ENCODE measurements around the gene EEFSEC. TPM values are rescaled to one million over a fixed set of nuclear protein-coding genes. Genes with fewer than 3 reads are reported as not detected.

EEFSEC gene
- total RNA-seq, 1 experiment from 2014 or later, result 14.6 TPM

GRCh38 chr3:128318275-128318941 is 165.1 kb downstream of the EEFSEC start:
- Mint-ChIP-seq H3K36me3 (ENCODE audit: insufficient read depth, unreplicated experiment) (peaks cover 5% of the 10 kb centered on the region), H3K27me3 (ENCODE audit: insufficient read depth, unreplicated experiment) (no peaks in the 10 kb centered on the region), H3K9me3 (ENCODE audit: unreplicated experiment) (no peaks in the 10 kb centered on the region), H3K4me3 (ENCODE audit: unreplicated experiment) (no peak overlapping the region), H3K27ac (ENCODE audit: low read depth, unreplicated experiment) (no peak overlapping the region), H3K4me1 (ENCODE audit: insufficient read depth, unreplicated experiment) (no peaks in the 10 kb centered on the region)
- intact Hi-C loops (cut with micrococcal nuclease), result no loop called here
- CTCF ChIA-PET, result no interaction called here
- BruUV-seq (replicated peaks), result no TSS peak
- DNase-seq (ENCODE audit: unreplicated experiment), result no peak
- POLR2A ChIA-PET, result no interaction called here
- TF ChIP-seq CTCF (IDR thresholded peaks at IDR 0.05; ENCODE audit: unreplicated experiment), result no peak

- Mint-ChIP-seq H3K27me3 (ENCODE audit: insufficient read depth, unreplicated experiment) (no peaks in the 10 kb centered on the region), H3K36me3 (ENCODE audit: insufficient read depth, unreplicated experiment) (peaks cover 5% of the 10 kb centered on the region), H3K4me1 (ENCODE audit: insufficient read depth, unreplicated experiment) (no peaks in the 10 kb centered on the region), H3K27ac (ENCODE audit: low read depth, unreplicated experiment) (no peak overlapping the region), H3K9me3 (ENCODE audit: unreplicated experiment) (no peaks in the 10 kb centered on the region), H3K4me3 (ENCODE audit: unreplicated experiment) (no peak overlapping the region)
- no peak for TF ChIP-seq CTCF (IDR thresholded peaks at IDR 0.05; ENCODE audit: unreplicated experiment)
- no peak for DNase-seq (ENCODE audit: unreplicated experiment)
- ChIA-PET POLR2A (no interaction called here), CTCF (no interaction called here)
- intact Hi-C loops (cut with micrococcal nuclease), result no loop called here
- no TSS peak for BruUV-seq (replicated peaks)
Observed at GRCh38 chr3:128319107-128319506, 165.8 kb downstream of the EEFSEC start.

GRCh38 chr3:128319741-128320141 is 166.5 kb downstream of the EEFSEC start:
- no peaks in the 10 kb centered on the region for H3K27me3 Mint-ChIP-seq (ENCODE audit: insufficient read depth, unreplicated experiment)
- no peak overlapping the region for H3K27ac Mint-ChIP-seq (ENCODE audit: low read depth, unreplicated experiment)
- ChIA-PET CTCF (no interaction called here), POLR2A (no interaction called here)
- no peaks in the 10 kb centered on the region for H3K9me3 Mint-ChIP-seq (ENCODE audit: unreplicated experiment)
- peaks cover 5% of the 10 kb centered on the region for H3K36me3 Mint-ChIP-seq (ENCODE audit: insufficient read depth, unreplicated experiment)
- intact Hi-C loops (cut with micrococcal nuclease), result loop anchor here (5.0 to 10.0 kb wide), 2 partner anchors 225 to 263 kb away; no protein-coding TSS in a partner anchor
- no peaks in the 10 kb centered on the region for H3K4me1 Mint-ChIP-seq (ENCODE audit: insufficient read depth, unreplicated experiment)
- H3K4me3 Mint-ChIP-seq (ENCODE audit: unreplicated experiment), result no peak overlapping the region
- no TSS peak for BruUV-seq (replicated peaks)
- TF ChIP-seq CTCF (IDR thresholded peaks at IDR 0.05; ENCODE audit: unreplicated experiment), result no peak
- DNase-seq (ENCODE audit: unreplicated experiment), result no peak

- intact Hi-C loops (cut with micrococcal nuclease), result loop anchor here (5.0 to 10.0 kb wide), 2 partner anchors 226 to 262 kb away; no protein-coding TSS in a partner anchor
- Mint-ChIP-seq H3K4me1 (ENCODE audit: insufficient read depth, unreplicated experiment) (no peaks in the 10 kb centered on the region), H3K36me3 (ENCODE audit: insufficient read depth, unreplicated experiment) (peaks cover 5% of the 10 kb centered on the region), H3K4me3 (ENCODE audit: unreplicated experiment) (no peak overlapping the region), H3K27me3 (ENCODE audit: insufficient read depth, unreplicated experiment) (no peaks in the 10 kb centered on the region), H3K9me3 (ENCODE audit: unreplicated experiment) (no peaks in the 10 kb centered on the region), H3K27ac (ENCODE audit: low read depth, unreplicated experiment) (no peak overlapping the region)
- BruUV-seq (replicated peaks), result no TSS peak
- no peak for DNase-seq (ENCODE audit: unreplicated experiment)
- POLR2A ChIA-PET, result no interaction called here
- TF ChIP-seq CTCF (IDR thresholded peaks at IDR 0.05; ENCODE audit: unreplicated experiment), result no peak
- CTCF ChIA-PET, result interaction anchor here (0.5 to 0.9 kb wide), 2 partner anchors 48 to 264 kb away, joined by 3 to 4 read pairs; no protein-coding TSS in a partner anchor
Observed at GRCh38 chr3:128320551-128321340, 167.5 kb downstream of the EEFSEC start.

All from MCF 10A (cell line).